Mononuclear cell (primary cell): ENCODE data around the gene DDX47. TPM values are rescaled to one million over a fixed set of nuclear protein-coding genes. Genes with fewer than 3 reads are reported as not detected.
"Not testable (repeated sequence)": the region's sequence is repeated elsewhere in the genome, so short reads cannot be mapped to it uniquely, and the experiment has no call there.

ENCODE experiments used
- H3K27me3 ChIP-seq: 2 replicates; pipeline ENCODE4 v1.6.0; 2011; ENCODE audit warnings: low read length, control low read depth; ENCODE audit not compliant: insufficient read depth
- H3K4me1 ChIP-seq: 2 replicates; pipeline ENCODE4 v1.5.1; 2011; ENCODE audit warnings: mild to moderate bottlenecking, low read length, control low read depth; ENCODE audit not compliant: insufficient read depth
- H3K4me3 ChIP-seq: 2 replicates; pipeline ENCODE4 v1.5.1; 2011; ENCODE audit warnings: mild to moderate bottlenecking, low read length, moderate library complexity
- H3K9me3 ChIP-seq: 2 replicates; pipeline ENCODE4 v1.5.1; 2011; ENCODE audit warnings: low read depth, mild to moderate bottlenecking, control low read depth, low read length
- total RNA-seq: library from RNA; depleted of rRNA; stranded (reverse); fragments of >200 nt; gene quantifications from one replicate; pipeline ENCODE4 v1.2.3, GENCODE V29; 2012

DDX47 gene
- total RNA-seq, 1 donor, result 188 TPM

DNA sequence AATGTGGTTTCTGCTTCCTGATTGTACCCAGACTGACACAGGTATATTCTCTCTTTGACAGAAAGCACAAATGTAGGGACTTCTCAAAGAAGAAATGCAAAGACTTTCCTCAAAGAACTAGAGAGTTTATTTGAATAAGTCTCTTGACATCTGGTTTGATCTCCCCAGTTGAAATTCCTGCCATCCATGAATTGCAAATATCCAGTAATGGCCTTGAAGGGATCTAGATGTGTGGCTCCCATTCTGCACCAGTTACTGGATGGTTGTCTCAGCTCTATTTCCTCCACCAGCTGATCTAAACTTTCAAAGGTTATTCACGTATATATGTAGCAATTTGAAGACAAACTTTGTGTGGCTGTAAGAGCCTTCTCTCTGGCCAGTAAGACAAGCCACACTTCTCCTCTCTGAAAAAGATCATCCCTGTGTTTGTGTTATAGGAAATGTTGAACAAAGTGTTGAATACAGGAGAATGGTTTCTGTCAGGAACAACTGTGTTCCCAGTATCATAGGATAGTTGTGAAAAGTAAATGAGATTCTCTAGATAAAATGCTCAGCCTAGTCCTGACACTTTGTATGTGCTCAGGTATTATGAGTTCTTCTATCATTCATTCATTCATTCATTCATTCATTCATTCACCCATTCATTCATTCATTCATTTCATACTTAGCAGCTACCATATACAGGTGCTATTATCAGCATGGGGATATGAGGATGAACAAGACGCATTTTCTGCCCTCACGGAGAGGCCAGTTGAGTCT, 55.5 kb downstream of the DDX47 start:
- Histone ChIP-seq H3K4me3 (no peak overlapping the region), H3K9me3 (no peaks in the 10 kb centered on the region), H3K27me3 (no peaks in the 10 kb centered on the region)

DNA sequence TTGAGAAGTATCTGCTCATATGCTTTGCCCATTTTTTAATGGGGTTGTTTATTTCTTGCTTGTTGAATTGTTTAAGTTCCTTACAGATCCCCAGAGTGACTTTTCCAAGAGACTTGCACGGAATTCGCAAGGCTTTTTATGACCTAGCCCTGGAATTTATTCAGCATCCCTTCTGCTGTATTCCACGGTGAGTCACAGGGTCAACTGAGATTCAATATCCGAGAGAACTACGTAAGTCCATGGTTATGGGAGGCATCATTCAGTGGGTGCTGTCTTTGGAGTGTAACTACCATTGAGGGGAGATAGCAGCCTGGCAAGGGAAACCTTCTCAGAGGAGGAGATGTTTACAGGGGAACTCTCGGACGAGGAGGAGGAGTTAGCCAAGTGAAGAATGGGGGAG, 57.3 kb downstream of the DDX47 start:
- no peaks in the 10 kb centered on the region for H3K27me3 ChIP-seq
- no peaks in the 10 kb centered on the region for H3K9me3 ChIP-seq
- H3K4me3 ChIP-seq, result no peak overlapping the region
- no peaks in the 10 kb centered on the region for H3K4me1 ChIP-seq

More for the DNA sequence above, 55.5 kb downstream of the DDX47 start:
- no peaks in the 10 kb centered on the region for H3K4me1 ChIP-seq

DNA sequence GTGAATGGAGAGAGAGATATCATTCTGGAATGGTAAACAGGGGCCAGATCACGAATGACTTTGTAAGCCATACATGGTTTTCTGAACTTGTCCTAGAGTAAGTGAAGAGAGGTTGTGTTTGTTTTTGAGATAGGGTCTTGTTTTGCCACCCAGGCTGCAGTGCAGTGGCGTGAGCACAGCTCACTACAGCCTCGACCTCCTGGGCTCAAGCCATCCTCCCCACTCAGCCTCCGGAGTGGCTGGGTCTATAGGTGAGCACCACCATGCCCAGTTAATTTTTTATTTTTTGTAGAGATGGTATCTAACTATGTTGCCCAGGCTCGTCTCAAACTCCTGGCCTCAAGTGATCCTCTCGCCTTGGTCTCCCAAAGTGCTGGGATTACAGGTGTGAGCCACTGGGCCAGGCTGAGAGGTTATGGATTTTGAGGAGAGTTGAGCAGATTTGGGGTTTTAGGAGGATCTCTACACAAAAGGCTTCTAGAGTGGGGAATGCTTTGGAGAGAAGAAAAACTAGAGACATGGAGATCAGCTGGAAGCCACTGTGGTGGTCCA, 58.5 kb downstream of the DDX47 start:
- Histone ChIP-seq H3K4me1 (no peaks in the 10 kb centered on the region), H3K9me3 (no peaks in the 10 kb centered on the region), H3K27me3 (no peaks in the 10 kb centered on the region), H3K4me3 (no peak overlapping the region)

DNA sequence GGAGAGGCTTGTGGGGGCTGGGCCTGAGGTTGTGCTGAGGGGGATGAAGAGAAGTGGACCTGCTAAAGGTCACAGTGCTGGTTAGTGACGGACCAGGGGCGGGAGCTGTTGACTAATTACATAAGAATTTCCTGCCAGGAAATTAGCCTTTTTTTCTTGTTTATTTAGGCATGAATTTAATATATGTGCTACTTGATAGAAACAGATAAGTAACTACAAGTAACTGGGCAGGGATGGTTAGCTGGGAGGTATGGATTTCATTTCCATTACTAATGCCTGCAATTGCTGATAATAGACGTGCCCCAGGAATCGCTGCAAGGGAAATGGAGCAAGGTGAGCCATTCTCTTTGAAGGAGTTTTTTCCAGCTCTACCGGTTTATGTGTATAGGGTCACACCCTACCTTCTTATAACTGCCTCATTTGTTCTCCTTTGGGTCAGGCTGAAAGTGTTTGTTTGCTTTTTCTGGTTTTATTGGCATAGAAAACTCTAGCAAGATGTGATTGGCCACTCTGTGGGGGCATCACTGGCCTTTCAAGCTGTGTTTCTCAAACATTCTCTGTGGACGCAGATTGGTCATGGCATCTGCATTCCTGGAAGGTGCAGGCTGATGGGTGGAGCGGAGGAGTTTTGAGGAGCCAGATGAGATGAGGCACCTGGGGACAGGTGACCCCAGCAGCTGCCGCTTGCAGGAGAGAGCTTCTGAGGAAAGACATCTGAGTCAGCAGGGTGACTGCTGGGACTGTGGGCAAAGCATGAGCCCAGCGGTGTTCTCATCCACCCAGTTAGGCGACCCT, 59.2 kb downstream of the DDX47 start:
- no peak overlapping the region for H3K4me3 ChIP-seq
- no peaks in the 10 kb centered on the region for H3K9me3 ChIP-seq
- H3K4me1 ChIP-seq, result no peaks in the 10 kb centered on the region
- no peaks in the 10 kb centered on the region for H3K27me3 ChIP-seq

DNA sequence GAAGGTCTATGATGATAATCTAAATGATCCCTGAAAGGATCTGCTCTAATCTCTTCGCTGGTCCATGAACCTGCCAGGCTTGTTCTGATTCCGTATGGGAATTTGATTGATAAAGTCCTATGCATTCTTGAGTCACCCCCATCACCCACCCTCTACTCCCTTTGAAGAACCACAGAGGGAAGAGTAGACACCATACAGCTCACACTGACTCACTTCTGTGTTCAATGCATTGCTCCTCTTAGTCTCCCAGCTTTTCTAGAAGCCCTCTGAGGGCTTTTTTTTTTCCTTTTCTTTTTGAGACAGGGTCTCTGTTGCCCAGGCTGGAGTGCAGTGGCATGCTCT, 59.8 kb downstream of the DDX47 start:
- no peaks in the 10 kb centered on the region for H3K4me1 ChIP-seq

DNA sequence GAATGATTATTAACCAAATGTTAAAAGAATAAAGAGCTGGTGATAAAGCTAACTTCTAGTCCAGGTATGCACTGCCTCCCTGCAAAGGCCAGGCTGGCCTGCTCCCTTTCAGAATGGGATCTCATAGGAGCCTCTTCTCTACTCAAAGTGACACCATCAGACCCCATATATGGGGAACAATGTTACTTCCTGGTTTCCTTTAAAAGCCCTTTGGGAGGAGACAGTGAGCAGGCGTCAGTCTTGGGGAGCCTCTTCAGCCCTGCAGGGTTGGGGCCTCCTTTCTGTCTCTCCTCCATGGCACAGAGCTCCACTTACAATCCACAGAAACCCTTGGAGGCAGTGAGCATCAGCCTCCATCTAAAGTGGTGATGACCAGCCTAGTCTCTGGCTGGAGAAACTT, 60.9 kb downstream of the DDX47 start:
- Histone ChIP-seq H3K4me1 (no peaks in the 10 kb centered on the region), H3K27me3 (no peaks in the 10 kb centered on the region), H3K4me3 (no peak overlapping the region), H3K9me3 (no peaks in the 10 kb centered on the region)

More for the DNA sequence above, 59.8 kb downstream of the DDX47 start:
- Histone ChIP-seq H3K27me3 (no peaks in the 10 kb centered on the region), H3K9me3 (no peaks in the 10 kb centered on the region), H3K4me3 (no peak overlapping the region)

DNA sequence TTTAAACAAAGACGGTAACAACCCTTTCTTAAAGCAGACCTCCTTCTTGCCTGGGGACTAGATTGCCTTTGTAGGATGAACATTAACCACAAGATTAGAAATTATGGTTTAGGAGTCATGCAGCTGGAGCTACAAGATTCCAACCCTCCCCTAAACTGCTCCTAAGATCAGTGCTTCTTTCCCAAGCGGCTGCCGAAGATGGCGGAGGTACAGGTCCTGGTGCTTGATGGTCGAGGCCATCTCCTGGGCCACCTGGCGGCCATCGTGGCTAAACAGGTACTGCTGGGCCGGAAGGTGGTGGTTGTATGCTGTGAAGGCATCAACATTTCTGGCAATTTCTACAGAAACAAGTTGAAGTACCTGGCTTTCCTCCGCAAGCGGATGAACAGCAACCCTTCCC, 62.2 kb downstream of the DDX47 start:
- not testable (repeated sequence) for H3K9me3 ChIP-seq, H3K4me1 ChIP-seq, H3K27me3 ChIP-seq, H3K4me3 ChIP-seq

DNA sequence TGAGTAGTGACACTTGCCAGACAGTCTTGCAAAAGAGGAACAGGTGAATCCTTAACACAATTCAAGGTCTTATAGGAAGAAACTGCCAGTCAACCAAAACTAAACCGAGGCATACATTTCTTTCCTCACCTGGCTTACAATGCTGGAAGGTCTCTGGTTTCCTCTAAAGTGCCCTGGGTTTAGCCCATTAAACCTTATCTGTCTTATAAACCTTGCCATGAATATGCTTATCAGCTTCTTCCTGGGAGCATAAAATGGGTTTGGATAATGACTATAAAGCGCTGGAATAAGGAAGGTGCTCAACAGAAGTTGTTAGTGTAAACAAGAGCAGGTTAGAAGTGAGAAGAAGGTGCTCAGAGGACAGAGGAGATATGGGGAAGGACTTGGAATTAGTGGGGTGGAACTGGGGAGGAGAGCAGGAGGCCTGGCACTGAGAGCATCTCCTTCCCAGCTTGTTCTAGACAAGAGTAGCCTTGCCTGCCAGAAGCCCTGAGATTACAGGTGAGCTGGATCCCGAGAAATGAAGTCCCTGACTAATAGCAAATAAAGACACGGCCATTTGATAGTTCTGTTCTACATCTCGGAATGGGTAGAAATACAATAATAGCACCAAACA, 64.1 kb downstream of the DDX47 start:
- Histone ChIP-seq H3K9me3 (no peaks in the 10 kb centered on the region), H3K27me3 (no peaks in the 10 kb centered on the region), H3K4me1 (no peaks in the 10 kb centered on the region), H3K4me3 (no peak overlapping the region)

DNA sequence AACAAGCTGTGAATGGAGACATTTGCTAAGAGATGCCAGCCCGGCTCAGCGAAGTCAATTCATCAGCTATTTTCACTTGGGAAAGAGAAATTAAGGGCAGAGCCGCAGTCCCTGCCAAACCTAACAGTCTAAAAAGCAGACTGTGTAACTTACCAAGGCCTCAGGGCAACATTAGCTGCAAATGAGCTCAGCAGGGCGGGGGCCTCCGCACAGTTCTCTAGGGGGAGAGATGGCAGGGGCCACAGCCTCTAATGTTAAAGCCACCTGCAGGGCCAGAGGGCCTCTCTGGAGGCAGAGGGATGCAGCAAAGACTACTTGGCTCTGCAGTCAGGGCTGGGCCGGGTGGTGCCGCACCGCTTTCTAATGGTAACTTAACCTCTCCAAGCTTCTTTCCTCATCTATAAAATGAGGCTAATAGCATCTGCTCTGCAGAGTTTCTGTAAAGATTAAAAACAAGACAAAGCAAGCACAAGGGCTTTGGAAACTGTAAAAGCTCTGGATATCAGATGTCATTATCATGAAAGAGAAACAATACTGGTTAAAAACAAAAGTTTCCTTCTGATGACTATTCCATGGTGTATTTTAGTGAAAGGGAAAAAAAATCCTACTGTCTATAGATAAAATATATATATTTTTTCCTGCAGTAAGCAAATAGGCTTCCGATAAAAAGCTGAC, 64.8 kb downstream of the DDX47 start:
- Histone ChIP-seq H3K9me3 (no peaks in the 10 kb centered on the region), H3K27me3 (no peaks in the 10 kb centered on the region), H3K4me1 (no peaks in the 10 kb centered on the region), H3K4me3 (no peak overlapping the region)

Other genes starting within 250 kb of the DDX47 start
- gene CREBL2, start 201.5 kb upstream of the DDX47 start, total RNA-seq, result 19.6 TPM
- 0.73 TPM for gene GPR19, start 117.2 kb upstream of the DDX47 start, total RNA-seq
- 268 TPM for gene CDKN1B, start 96.0 kb upstream of the DDX47 start, total RNA-seq
- 1.8 TPM for gene APOLD1, start 27.7 kb upstream of the DDX47 start, total RNA-seq
- 1.6 TPM for gene GPRC5A, start 78.2 kb downstream of the DDX47 start, total RNA-seq
- gene GPRC5D, start 138.8 kb downstream of the DDX47 start, total RNA-seq, result 0.31 TPM
- gene HEBP1, start 186.9 kb downstream of the DDX47 start, total RNA-seq, result 4.3 TPM
- gene FAM234B, start 231.0 kb downstream of the DDX47 start, total RNA-seq, result 3.9 TPM